Muscle layer of colon (tissue), 2 donors: ENCODE results near the gene ADGRL1.

Experiments used
- H3K27ac ChIP-seq: one replicate; pipeline ENCODE4 v1.7.0; 2013; ENCODE audit warnings: low read depth, mild to moderate bottlenecking, low read length, moderate library complexity
- H3K27me3 ChIP-seq, 2 donors: one replicate each; pipeline ENCODE4 v1.7.0; 2013; ENCODE audit warnings: low read length in 2 of 2, mild to moderate bottlenecking in 2 of 2; ENCODE audit not compliant: insufficient read depth in 2 of 2, control insufficient read depth in 1 of 2
- H3K36me3 ChIP-seq: one replicate; pipeline ENCODE4 v1.7.0; 2013; ENCODE audit warnings: mild to moderate bottlenecking, low read length; ENCODE audit not compliant: insufficient read depth
- H3K4me1 ChIP-seq: one replicate; pipeline ENCODE4 v1.7.0; 2013; ENCODE audit warnings: mild to moderate bottlenecking, low read length; ENCODE audit not compliant: insufficient read depth
- H3K4me3 ChIP-seq, 2 donors: one replicate each; pipeline ENCODE4 v1.7.0; 2013; ENCODE audit warnings: low read length in 2 of 2, low read depth in 1 of 2, mild to moderate bottlenecking in 1 of 2, moderate library complexity in 1 of 2
- H3K9ac ChIP-seq: one replicate; pipeline ENCODE4 v1.7.0; 2013; ENCODE audit warnings: low read length
- H3K9me3 ChIP-seq: one replicate; pipeline ENCODE4 v1.7.0; 2013; ENCODE audit warnings: mild to moderate bottlenecking, low read length
- donor health status: abdominal sarcoma.
- donor health status: Adenocarcinoma of cecum.

The ADGRL1 gene

DNA sequence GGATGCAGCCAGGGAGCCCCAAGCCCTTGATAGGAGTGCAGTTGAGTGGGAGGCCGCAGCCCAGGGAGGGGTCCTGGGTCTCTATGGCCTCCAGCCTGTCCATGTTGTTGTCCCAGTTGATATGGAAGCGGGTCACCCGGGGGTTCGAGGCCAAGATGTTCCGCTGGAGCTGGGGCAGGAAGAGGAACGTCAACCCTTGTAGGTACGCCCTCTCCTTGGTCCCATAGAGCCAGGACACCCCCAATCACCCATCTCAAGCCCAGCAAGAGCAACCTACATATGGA lies 85.5 kb downstream of the ADGRL1 start:
- no peaks in the 10 kb centered on the region for H3K9me3 ChIP-seq
- H3K27ac ChIP-seq = no peak overlapping the region
- no peak overlapping the region for H3K4me3 ChIP-seq
- H3K9ac ChIP-seq = no peak overlapping the region
- H3K4me1 ChIP-seq = peaks cover 32% of the 10 kb centered on the region
- H3K27me3 ChIP-seq = no peaks in the 10 kb centered on the region
- no peaks in the 10 kb centered on the region for H3K36me3 ChIP-seq

DNA sequence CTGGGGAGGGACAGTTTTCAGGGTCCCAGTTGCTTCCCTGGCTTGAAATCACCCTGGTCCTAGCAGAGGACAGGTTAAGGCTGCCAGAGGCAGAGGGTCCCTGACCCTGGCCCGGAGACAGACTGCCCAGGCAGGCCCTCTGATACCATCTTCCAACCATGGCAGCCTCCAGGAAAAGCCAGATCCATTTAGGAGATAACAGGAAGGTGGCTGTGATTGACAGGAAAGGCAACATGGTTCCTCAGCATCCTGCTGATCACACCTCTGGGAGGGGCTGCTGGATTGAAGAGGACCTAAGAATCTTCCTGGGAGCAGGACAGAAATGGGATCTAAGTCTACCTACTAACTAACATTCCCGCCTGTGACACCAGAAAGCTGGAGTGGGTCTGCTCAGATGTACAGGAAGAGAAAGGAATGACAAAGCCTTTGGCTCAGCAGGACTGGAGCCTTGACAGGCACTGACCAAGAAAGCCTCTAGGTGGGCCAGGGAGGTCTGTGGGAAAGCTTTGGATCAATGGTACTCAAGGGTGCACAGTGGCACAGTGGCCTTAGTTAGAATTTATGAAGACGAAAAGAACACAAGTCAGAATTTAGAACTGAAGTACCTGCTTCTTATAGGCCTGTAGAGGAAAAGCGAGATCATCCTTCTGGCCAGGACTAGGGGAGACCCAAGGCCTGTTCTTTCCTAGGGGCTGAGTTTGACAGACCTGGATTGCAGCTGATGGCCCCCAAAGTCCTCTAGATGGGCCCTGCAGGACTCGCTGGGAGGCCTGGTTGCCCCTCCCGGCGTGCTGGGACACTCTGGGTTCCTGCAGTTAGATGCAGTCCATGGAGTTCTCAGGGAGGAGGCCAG lies 86.1 kb downstream of the ADGRL1 start:
- Histone ChIP-seq H3K4me3 (no peak overlapping the region), H3K9ac (no peak overlapping the region), H3K4me1 (peaks cover 34% of the 10 kb centered on the region), H3K27ac (peak overlapping the region; percentile 91), H3K36me3 (no peaks in the 10 kb centered on the region), H3K27me3 (no peaks in the 10 kb centered on the region), H3K9me3 (no peaks in the 10 kb centered on the region)

DNA sequence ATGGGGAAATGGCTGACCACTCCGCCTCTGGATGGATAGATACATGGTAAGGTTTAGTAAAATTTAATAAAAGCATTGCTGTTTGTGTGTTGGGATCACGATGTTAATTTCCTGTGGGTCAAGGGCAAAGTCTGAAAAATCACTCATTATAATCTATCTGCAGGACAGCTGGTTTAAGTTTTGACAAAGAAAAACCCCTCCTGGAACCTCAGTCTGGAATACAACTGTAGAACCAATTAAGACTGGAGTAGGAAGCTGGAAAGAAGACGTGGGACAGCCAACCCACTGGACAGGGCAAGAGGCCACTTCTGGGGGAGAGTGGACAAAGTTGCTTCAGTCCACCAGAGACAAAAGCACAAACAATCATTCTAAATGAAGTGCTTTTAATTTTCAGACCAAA lies 86.8 kb downstream of the ADGRL1 start:
- peak overlapping the region; percentile 69 for H3K9ac ChIP-seq
- no peaks in the 10 kb centered on the region for H3K27me3 ChIP-seq
- H3K9me3 ChIP-seq = no peaks in the 10 kb centered on the region
- peak overlapping the region; percentile 91 for H3K27ac ChIP-seq
- no peaks in the 10 kb centered on the region for H3K36me3 ChIP-seq
- H3K4me1 ChIP-seq = peaks cover 35% of the 10 kb centered on the region
- H3K4me3 ChIP-seq = peak overlapping the region in 1 of 2 donors; percentile 65

DNA sequence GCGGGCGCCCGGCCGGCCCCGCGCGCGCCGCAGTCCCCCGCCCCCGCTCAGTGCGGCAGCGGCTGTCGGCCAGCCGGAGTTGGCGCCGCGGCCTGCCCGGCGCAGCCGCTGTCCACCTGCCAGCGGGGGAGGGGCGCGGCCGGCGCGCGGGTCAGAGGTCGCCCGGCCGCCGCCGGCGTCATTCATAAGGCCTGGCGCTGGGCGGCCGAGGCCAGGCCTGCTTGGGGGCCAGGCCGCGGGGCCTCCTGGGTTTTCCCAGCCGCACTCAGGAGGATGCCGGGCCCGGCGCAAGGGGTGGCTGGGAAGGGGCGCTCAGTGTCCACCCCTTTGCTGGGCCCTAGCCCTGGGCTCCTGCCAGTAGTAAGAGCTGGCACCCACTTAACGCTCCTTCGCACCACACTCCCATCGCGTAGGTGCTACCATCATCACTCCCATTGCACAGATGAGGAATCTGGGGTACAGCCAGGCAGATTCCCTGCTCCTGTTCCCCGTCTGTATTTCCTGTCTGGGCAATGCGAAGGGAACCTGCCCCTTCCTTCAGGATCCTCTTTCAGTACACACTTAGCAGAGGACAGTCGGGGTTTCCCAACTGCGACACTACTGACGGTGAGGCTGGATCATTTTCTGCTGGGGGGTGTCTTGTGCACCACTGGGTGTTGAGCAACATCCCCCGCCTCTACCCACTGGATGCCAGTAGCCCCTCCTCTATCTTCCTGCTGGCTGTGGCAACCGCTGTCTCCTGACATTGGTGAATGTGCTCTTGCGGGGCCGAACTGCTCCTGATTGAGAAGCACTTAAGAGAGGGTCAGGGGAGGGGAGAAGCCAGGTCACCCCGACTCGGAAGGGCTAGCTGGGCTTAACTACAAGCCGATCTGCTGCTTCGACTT lies 87.6 kb downstream of the ADGRL1 start:
- H3K4me1 ChIP-seq = peaks cover 42% of the 10 kb centered on the region
- H3K9me3 ChIP-seq = no peaks in the 10 kb centered on the region
- H3K9ac ChIP-seq = peak overlapping the region; percentile 69
- peak overlapping the region; percentile 91 for H3K27ac ChIP-seq
- no peaks in the 10 kb centered on the region for H3K27me3 ChIP-seq
- H3K36me3 ChIP-seq = no peaks in the 10 kb centered on the region
- H3K4me3 ChIP-seq = peak overlapping the region; percentile 40 to 65

DNA sequence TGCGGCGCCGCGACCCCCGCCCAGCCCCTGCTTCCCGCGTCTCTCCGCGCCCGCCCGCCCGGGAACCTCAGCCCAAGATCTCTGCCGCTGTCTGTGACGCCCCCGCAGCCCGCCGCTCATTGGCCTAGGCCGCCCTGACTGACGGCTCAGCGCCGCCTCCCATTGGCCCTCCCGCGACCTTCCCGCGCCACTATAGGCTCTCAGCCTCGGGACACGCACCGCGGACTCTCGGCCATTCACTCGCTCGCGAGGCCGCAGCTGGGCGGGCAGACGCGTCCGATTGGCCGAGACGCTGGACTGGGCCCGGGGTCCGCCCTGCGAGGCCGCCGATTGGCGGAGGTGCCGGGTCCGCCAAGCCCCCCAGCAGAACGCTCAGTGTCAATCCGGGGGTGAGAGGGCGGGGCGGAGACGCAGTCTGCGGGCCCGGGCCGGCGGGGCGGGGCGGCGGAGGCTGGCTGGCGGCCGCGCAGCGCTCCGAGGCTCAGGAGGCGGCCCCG lies 88.3 kb downstream of the ADGRL1 start, which contains the start of gene PRKACA:
TSS of gene PRKACA (minus strand) at position 95 of the 497 bp plus-strand sequence. CDS start 215 bp downstream, outside the sequence.
- Histone ChIP-seq H3K9ac (peak within 1 kb of the TSS; percentile 69), H3K9me3 (no peaks in the 10 kb centered on the region), H3K27me3 (no peaks in the 10 kb centered on the region), H3K36me3 (no peaks in the 10 kb centered on the region), H3K27ac (peak within 1 kb of the TSS; percentile 91), H3K4me1 (peaks cover 49% of the 10 kb centered on the region), H3K4me3 (peak within 1 kb of the TSS; percentile 91 to 95)

DNA sequence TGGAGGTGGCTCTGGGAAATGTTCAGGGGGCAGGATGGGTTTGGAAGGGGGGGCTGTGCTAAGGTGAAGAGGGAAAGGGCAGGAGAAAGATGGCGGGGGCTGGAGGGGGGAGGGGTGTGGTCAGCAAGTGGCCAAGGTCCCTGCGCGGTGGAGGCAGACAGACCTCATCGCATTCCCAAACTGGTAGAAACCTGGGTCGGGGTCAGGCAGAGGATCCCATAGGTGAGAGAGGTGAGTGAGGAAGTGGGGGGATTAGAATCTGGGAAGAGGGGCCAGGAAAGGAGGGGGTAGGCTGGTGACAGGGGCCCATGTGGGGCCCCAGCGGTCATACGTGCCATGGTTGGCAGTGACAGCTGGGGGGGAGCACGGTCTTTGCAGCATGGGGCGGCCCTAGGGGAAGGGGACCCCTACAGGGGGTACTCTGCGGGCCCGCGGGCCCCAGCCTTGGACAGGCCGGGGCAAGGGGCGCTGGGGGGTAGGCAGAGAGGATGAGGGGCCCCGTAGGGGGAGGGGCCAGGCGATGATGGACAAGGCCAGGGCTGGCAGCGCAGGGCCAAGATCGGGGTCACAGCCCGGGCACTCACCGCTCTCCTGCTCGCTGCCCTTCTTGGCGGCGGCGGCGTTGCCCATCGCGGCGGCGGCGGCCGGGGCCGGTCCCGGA lies 88.9 kb downstream of the ADGRL1 start:
- no peaks in the 10 kb centered on the region for H3K9me3 ChIP-seq
- peak overlapping the region; percentile 91 to 95 for H3K4me3 ChIP-seq
- H3K36me3 ChIP-seq = no peaks in the 10 kb centered on the region
- peaks cover 54% of the 10 kb centered on the region for H3K4me1 ChIP-seq
- peak overlapping the region; percentile 31 for H3K9ac ChIP-seq
- no peaks in the 10 kb centered on the region for H3K27me3 ChIP-seq
- H3K27ac ChIP-seq = peak overlapping the region; percentile 84

DNA sequence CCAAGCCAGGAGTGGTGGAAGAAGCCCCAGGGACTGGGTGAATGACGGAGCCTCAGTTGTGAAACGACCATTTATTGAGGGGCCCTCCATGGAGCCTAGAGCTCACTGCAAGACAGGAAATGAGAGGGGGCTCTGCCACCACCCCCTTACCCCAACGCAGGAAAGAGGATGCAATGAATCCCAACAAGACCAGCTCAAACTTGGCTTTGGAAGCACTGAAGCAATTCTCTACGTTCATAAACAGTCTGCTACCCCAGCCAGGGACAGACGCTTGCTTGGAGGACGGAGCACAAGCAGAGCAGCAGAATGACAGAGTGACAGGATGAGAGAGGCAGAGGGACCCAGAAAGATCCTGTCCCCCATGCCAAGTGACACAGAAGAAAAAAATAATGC lies 89.4 kb downstream of the ADGRL1 start:
- H3K36me3 ChIP-seq = no peaks in the 10 kb centered on the region
- peak overlapping the region; percentile 91 to 95 for H3K4me3 ChIP-seq
- H3K9me3 ChIP-seq = no peaks in the 10 kb centered on the region
- H3K9ac ChIP-seq = peak overlapping the region; percentile 31
- peak overlapping the region; percentile 84 for H3K27ac ChIP-seq
- H3K27me3 ChIP-seq = no peaks in the 10 kb centered on the region
- peaks cover 54% of the 10 kb centered on the region for H3K4me1 ChIP-seq

DNA sequence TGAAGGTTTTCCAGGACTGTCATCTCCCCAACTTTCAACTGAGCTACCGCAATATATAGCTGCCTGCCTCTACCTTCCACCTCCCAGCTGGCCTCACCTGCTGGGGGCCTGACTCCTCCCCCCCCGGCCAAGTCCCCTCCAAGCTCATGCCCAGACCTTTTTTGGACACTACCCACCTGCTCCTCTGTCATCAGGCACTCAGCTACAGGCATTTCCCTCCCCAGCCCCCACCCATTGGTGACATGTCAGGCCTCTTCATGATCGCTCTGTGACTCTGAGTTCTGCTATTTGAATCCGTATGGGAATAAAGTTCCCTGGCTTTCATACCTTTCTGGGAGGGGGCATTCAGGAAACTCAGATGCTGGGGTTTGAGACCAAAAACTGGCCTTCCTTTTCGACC lies 90.2 kb downstream of the ADGRL1 start:
- peak overlapping the region; percentile 54 for H3K27ac ChIP-seq
- no peaks in the 10 kb centered on the region for H3K36me3 ChIP-seq
- peak overlapping the region; percentile 31 for H3K9ac ChIP-seq
- no peaks in the 10 kb centered on the region for H3K27me3 ChIP-seq
- H3K4me1 ChIP-seq = peaks cover 54% of the 10 kb centered on the region
- H3K4me3 ChIP-seq = peak overlapping the region in 1 of 2 donors; percentile 91
- H3K9me3 ChIP-seq = no peaks in the 10 kb centered on the region

DNA sequence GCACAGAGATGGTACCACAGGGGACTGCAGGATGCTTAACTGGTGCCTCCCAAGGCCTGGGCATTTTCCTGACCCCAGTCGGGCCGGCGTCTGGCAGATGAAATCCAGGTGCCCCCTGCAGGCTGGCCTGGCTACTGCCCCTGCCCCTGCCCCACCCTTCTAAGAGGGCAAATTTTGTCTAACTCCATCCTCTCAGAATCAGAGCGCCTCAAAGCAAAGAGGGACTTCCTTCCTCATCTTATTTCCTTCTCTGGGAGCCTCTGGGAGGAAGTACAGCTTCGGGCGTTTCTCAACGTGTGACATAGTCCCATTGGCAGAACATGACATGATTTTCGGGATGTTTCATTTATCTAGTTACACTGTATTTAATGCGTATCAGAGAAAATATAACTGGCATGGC lies 91.1 kb downstream of the ADGRL1 start:
- Histone ChIP-seq H3K4me3 (no peak overlapping the region), H3K27me3 (no peaks in the 10 kb centered on the region), H3K36me3 (no peaks in the 10 kb centered on the region), H3K27ac (peak overlapping the region; percentile 19), H3K9me3 (no peaks in the 10 kb centered on the region), H3K9ac (no peak overlapping the region), H3K4me1 (peaks cover 53% of the 10 kb centered on the region)

DNA sequence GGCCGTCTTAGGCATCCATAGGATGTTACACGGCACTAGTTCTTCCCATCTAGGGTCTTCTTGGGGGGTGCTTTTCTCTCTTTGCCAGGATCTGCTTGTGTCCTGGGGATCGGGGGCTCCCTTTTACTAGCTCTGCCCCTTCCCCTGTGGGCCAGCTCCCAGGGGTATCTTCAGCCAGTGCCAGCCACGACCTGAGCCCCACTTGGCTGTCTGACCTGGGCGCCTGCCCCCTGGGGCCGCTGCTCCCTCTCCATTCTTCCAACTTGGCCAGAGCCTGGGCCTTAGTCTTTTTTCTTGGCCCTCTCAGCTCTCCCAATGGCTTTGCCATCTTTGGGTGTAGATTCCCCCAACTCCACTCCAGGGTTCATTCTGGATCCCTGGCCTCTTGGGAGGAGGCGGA lies 91.5 kb downstream of the ADGRL1 start:
- peak overlapping the region; percentile 19 for H3K27ac ChIP-seq
- no peak overlapping the region for H3K4me3 ChIP-seq
- H3K27me3 ChIP-seq = no peaks in the 10 kb centered on the region
- H3K9me3 ChIP-seq = no peaks in the 10 kb centered on the region
- no peak overlapping the region for H3K9ac ChIP-seq
- H3K4me1 ChIP-seq = peaks cover 49% of the 10 kb centered on the region
- H3K36me3 ChIP-seq = no peaks in the 10 kb centered on the region
